HEK293 (cell line): ENCODE data around the gene RSPH10B.
"Not testable (repeated sequence)": the region's sequence is repeated elsewhere in the genome, so short reads cannot be mapped to it uniquely, and the experiment has no call there.

Experiments used
- CTCF ChIA-PET: fragments of 350-600 bp; formaldehyde crosslinking; extraction: SDS; loops from one replicate; lab custom pipeline; 2021; ENCODE audit warnings: antibody characterized with exemption; lab: Yijun Ruan, JAX
- POLR2A ChIA-PET: fragments of 300-600 bp; formaldehyde crosslinking; extraction: SDS; loops from one replicate; lab custom pipeline; 2020; ENCODE audit warnings: antibody characterized with exemption, inconsistent platforms; lab: Yijun Ruan, JAX
- H3K27ac ChIP-seq: fragments of 200-500 bp; sonication (Bioruptor generic); 2 replicates; pipeline ENCODE4 v1.5.1; 2014; ENCODE audit warnings: low read depth, low read length, control low read depth, inconsistent platforms; ENCODE audit errors: extremely low read depth
- H3K36me3 ChIP-seq, 2 experiments: fragments of 200-500 bp in 1 of 2; sonication (Bioruptor generic) in 1 of 2; 1 replicate in 1 of 2; 2 replicates in 1 of 2; pipeline ENCODE4 v1.5.1; 2014 to 2017; ENCODE audit warnings: inconsistent platforms in 2 of 2, low read length in 2 of 2; ENCODE audit not compliant: control insufficient read depth in 2 of 2, insufficient read depth in 1 of 2
- H3K4me1 ChIP-seq: fragments of 200-500 bp; sonication (Bioruptor generic); 2 replicates; pipeline ENCODE4 v1.5.1; 2014; ENCODE audit warnings: mild to moderate bottlenecking, low read length, inconsistent platforms; ENCODE audit not compliant: control insufficient read depth, insufficient read depth
- H3K4me3 ChIP-seq: 2 replicates; pipeline ENCODE4 v1.5.1; 2011; ENCODE audit warnings: low read depth, mild to moderate bottlenecking, control low read depth, low read length, moderate library complexity
- H3K9me3 ChIP-seq: fragments of 200-500 bp; sonication (Bioruptor generic); 2 replicates; pipeline ENCODE4 v1.5.1; 2014; ENCODE audit warnings: low read depth, low read length, inconsistent platforms; ENCODE audit not compliant: control insufficient read depth, insufficient read depth
- PRDM6 ChIP-seq: fragments of 450-650 bp; formaldehyde crosslinking; IDR thresholded peaks from 2 replicates; pipeline ENCODE4 v1.5.1; 2017; ENCODE audit warnings: missing biosample characterization, missing genetic modification characterization
- REST ChIP-seq: fragments of 450-650 bp; formaldehyde crosslinking; IDR thresholded peaks from 2 replicates; pipeline ENCODE4 v1.5.1; 2016; ENCODE audit warnings: missing biosample characterization, missing genetic modification characterization
- ZBTB17 ChIP-seq: fragments of 450-650 bp; formaldehyde crosslinking; IDR thresholded peaks from 2 replicates; pipeline ENCODE4 v1.5.1; 2016; ENCODE audit warnings: missing biosample characterization, missing genetic modification characterization
- ZBTB26 ChIP-seq: fragments of 450-650 bp; formaldehyde crosslinking; optimal IDR thresholded peaks from 2 replicates; pipeline ENCODE3; 2016; ENCODE audit warnings: missing biosample characterization, mild to moderate bottlenecking, missing genetic modification characterization
- ZNF132 ChIP-seq: fragments of 450-650 bp; formaldehyde crosslinking; IDR thresholded peaks from 2 replicates; pipeline ENCODE4 v1.5.1; 2017; ENCODE audit warnings: missing biosample characterization, missing genetic modification characterization, borderline replicate concordance
- ZNF169 ChIP-seq: fragments of 450-650 bp; formaldehyde crosslinking; IDR thresholded peaks from 2 replicates; pipeline ENCODE4 v1.5.1; 2016; ENCODE audit warnings: missing biosample characterization, missing genetic modification characterization
- ZNF248 ChIP-seq: fragments of 450-650 bp; formaldehyde crosslinking; IDR thresholded peaks from 2 replicates; pipeline ENCODE4 v1.5.1; 2017; ENCODE audit warnings: missing biosample characterization, missing genetic modification characterization
- ZNF274 ChIP-seq, 2 experiments: fragments of 200-500 bp in 1 of 2; fragments of 450-650 bp in 1 of 2; sonication (Bioruptor generic) in 1 of 2; formaldehyde crosslinking in 1 of 2; IDR thresholded peaks; 2 replicates each; pipeline versions ENCODE4 v1.5.1 to v1.6.1; 2014 to 2016; ENCODE audit warnings: borderline replicate concordance in 1 of 2, inconsistent platforms in 1 of 2, low read length in 1 of 2, missing biosample characterization in 1 of 2, missing genetic modification characterization in 1 of 2
- ZNF404 ChIP-seq: fragments of 450-650 bp; formaldehyde crosslinking; IDR thresholded peaks from 2 replicates; pipeline ENCODE4 v1.5.1; 2017; ENCODE audit warnings: missing biosample characterization, missing genetic modification characterization
- TF ChIP-seq, protein P1 (sequence below): fragments of 450-650 bp; formaldehyde crosslinking; IDR thresholded peaks from 2 replicates; pipeline ENCODE4 v1.5.1; 2017; ENCODE audit warnings: missing biosample characterization, missing genetic modification characterization

The RSPH10B gene

GRCh38 chr7:6012355-6013104, 42.0 kb upstream of the RSPH10B start (continued):
- TF ChIP-seq ZBTB26 (tag by site-specific recombination) (no peak), ZNF132 (tag by site-specific recombination) (no peak), ZBTB17 (tag by site-specific recombination) (no peak), ZNF404 (tag by site-specific recombination) (no peak), ZNF274 (IDR thresholded peaks at IDR 0.05; ENCODE audit: low read length) (no peak), ZNF274 (tag by site-specific recombination; IDR thresholded peaks at IDR 0.05; ENCODE audit: borderline replicate concordance) (no peak)

- no peak overlapping the region for H3K4me3 ChIP-seq
- H3K4me1 ChIP-seq, result no peaks in the 10 kb centered on the region; the same call in 1 of the 2 replicates
- H3K27ac ChIP-seq, result 0 out of 2 replicates have a peak overlapping the region, but pooled peaks have one; percentile 8
- TF ChIP-seq, protein P1, sequence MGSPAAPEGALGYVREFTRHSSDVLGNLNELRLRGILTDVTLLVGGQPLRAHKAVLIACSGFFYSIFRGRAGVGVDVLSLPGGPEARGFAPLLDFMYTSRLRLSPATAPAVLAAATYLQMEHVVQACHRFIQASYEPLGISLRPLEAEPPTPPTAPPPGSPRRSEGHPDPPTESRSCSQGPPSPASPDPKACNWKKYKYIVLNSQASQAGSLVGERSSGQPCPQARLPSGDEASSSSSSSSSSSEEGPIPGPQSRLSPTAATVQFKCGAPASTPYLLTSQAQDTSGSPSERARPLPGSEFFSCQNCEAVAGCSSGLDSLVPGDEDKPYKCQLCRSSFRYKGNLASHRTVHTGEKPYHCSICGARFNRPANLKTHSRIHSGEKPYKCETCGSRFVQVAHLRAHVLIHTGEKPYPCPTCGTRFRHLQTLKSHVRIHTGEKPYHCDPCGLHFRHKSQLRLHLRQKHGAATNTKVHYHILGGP, result no peak
- TF ChIP-seq ZNF248 (tag by site-specific recombination), result no peak
- no peak for TF ChIP-seq PRDM6
- TF ChIP-seq ZNF169 (tag by site-specific recombination), result no peak
- CTCF ChIA-PET, result interaction anchor here (0.6 to 1.2 kb wide), 2 partner anchors 11 to 96 kb away, joined by 3 read pairs; no protein-coding TSS in a partner anchor
- POLR2A ChIA-PET, result interaction anchor here (0.6 kb wide), 1 partner anchor 369 kb away, joined by 4 read pairs; no protein-coding TSS in a partner anchor
- H3K36me3 ChIP-seq, result peaks cover 17 to 36% of the 10 kb centered on the region in 2 experiments; a peak in 2 of 3 replicates
- no peaks in the 10 kb centered on the region for H3K9me3 ChIP-seq
These were observed 41.1 kb upstream of the RSPH10B start for GRCh38 chr7:6011541-6011940.

- CTCF ChIA-PET, H3K27ac ChIP-seq, H3K4me1 ChIP-seq, H3K4me3 ChIP-seq, H3K9me3 ChIP-seq: not testable (repeated sequence)
- POLR2A ChIA-PET, result interaction anchor here (1.0 to 2.3 kb wide), 2 partner anchors 10 to 91 kb away, joined by 3 to 9 read pairs; no protein-coding TSS in a partner anchor
- peaks cover 14 to 25% of the 10 kb centered on the region in 2 experiments; a peak in 2 of 3 replicates for H3K36me3 ChIP-seq
- TF ChIP-seq REST (tag by site-specific recombination), result 0 out of 2 replicates have a peak, but pooled peaks have one; percentile 33
These were observed 39.9 kb upstream of the RSPH10B start for GRCh38 chr7:6010370-6010769.
